ENCODE data around the gene EIF4B.

The EIF4B gene

GRCh38 chr12:53047221-53048032, 41.2 kb downstream of the EIF4B start:
- DNase-seq (ENCODE audit: low spot score) = peak; percentile 92

GRCh38 chr12:53048033-53048779, 42.0 kb downstream of the EIF4B start:
- peak; percentile 81 for DNase-seq (ENCODE audit: low spot score)

- DNase-seq (ENCODE audit: low spot score) = peak; percentile 81
Measured at GRCh38 chr12:53048780-53049401, 42.6 kb downstream of the EIF4B start.

- peak; percentile 79 for DNase-seq (ENCODE audit: low spot score)
Measured at GRCh38 chr12:53049571-53050318, 43.5 kb downstream of the EIF4B start, which contains the start of gene TNS2. Gene TNS2, plus strand, starts transcription at chr12:53050065. Its CDS starts 121 bp downstream, at chr12:53050186.

GRCh38 chr12:53050426-53051057, 44.3 kb downstream of the EIF4B start:
- DNase-seq (ENCODE audit: low spot score) = peak; percentile 67

GRCh38 chr12:53051058-53051880, 45.0 kb downstream of the EIF4B start:
- DNase-seq (ENCODE audit: low spot score) = peak; percentile 57

- DNase-seq (ENCODE audit: low spot score) = peak; percentile 61
Measured at GRCh38 chr12:53051881-53052412, 45.7 kb downstream of the EIF4B start.

- peak; percentile 90 for DNase-seq (ENCODE audit: low spot score)
Measured at GRCh38 chr12:53052419-53053217, 46.4 kb downstream of the EIF4B start.

GRCh38 chr12:53053218-53054111, 47.2 kb downstream of the EIF4B start:
- DNase-seq (ENCODE audit: low spot score) = no peak

- peak; percentile 94 for DNase-seq (ENCODE audit: low spot score)
Measured at GRCh38 chr12:53054112-53054878, 48.0 kb downstream of the EIF4B start.

GRCh38 chr12:53055471-53056266, 49.4 kb downstream of the EIF4B start:
- peak; percentile 50 for DNase-seq (ENCODE audit: low spot score)

GRCh38 chr12:53056296-53056695, 50.0 kb downstream of the EIF4B start:
- no peak for DNase-seq (ENCODE audit: low spot score)

GRCh38 chr12:53056901-53057300, 50.6 kb downstream of the EIF4B start:
- no peak for DNase-seq (ENCODE audit: low spot score)

- no peak for DNase-seq (ENCODE audit: low spot score)
Measured at GRCh38 chr12:53057816-53058500, 51.7 kb downstream of the EIF4B start.

GRCh38 chr12:53058674-53059433, 52.6 kb downstream of the EIF4B start:
- DNase-seq (ENCODE audit: low spot score) = no peak
